Breast epithelium (tissue), 4 donors: ENCODE measurements around the gene PPARA. TPM values are rescaled to one million over a fixed set of nuclear protein-coding genes. Genes with fewer than 3 reads are reported as not detected.

Experiments
- DNase-seq, 2 donors: peaks; one replicate each; pipeline ENCODE4 v3.0.0-alpha.2; 2019; ENCODE audit warnings: low spot score in 2 of 2
- H3K27ac ChIP-seq, 2 donors: fragments of 200-600 bp; sonication (generic) in 1 of 2; one replicate each; pipeline ENCODE4 v1.5.1; 2016 to 2019; ENCODE audit warnings: mild to moderate bottlenecking in 1 of 2
- H3K27me3 ChIP-seq, 2 donors: fragments of 200-600 bp; sonication (generic) in 1 of 2; one replicate each; pipeline versions ENCODE4 v1.5.1 to v1.6.0; 2017 to 2019; ENCODE audit warnings: control low read depth in 1 of 2, mild to moderate bottlenecking in 1 of 2
- H3K36me3 ChIP-seq: fragments of 200-600 bp; one replicate; pipeline ENCODE4 v1.5.1; 2019
- H3K4me1 ChIP-seq, 2 donors: fragments of 200-600 bp; sonication (generic); one replicate each; pipeline ENCODE4 v1.5.1; 2016 to 2019; ENCODE audit warnings: control low read depth in 1 of 2
- H3K4me3 ChIP-seq, 3 donors: fragments of 200-600 bp; sonication (generic); 1 replicate in 2 of 3; 2 replicates in 1 of 3; pipeline ENCODE4 v1.5.1; 2016 to 2019; ENCODE audit warnings: mild to moderate bottlenecking in 3 of 3, moderate library complexity in 2 of 3
- H3K9me3 ChIP-seq, 2 donors: fragments of 200-600 bp; sonication (generic) in 1 of 2; one replicate each; pipeline ENCODE4 v1.5.1; 2016 to 2019; ENCODE audit warnings: control low read depth in 1 of 2
- CTCF ChIP-seq, 3 donors: fragments of 450-650 bp; IDR thresholded peaks; one replicate each; pipeline ENCODE4 v1.5.1; 2016 to 2017; ENCODE audit warnings: antibody characterized with exemption in 3 of 3, mild to moderate bottlenecking in 3 of 3, moderate library complexity in 3 of 3
- POLR2A ChIP-seq: fragments of 450-650 bp; IDR thresholded peaks from one replicate; pipeline ENCODE4 v1.6.1; 2016; ENCODE audit warnings: antibody characterized with exemption, mild to moderate bottlenecking, moderate library complexity
- POLR2AphosphoS5 ChIP-seq, 3 donors: sonication (generic); formaldehyde crosslinking; IDR thresholded peaks; one replicate each; pipeline ENCODE4 v1.6.1; 2017; ENCODE audit warnings: antibody characterized with exemption in 3 of 3
- intact Hi-C: fragments of 100-400 bp; cut with DNase I; formaldehyde crosslinking; loops from one replicate; pipeline ENCODE4 v1.15.1; 2023; ENCODE audit warnings: low total_unique reads
- total RNA-seq, 3 donors: library from RNA; depleted of rRNA; stranded (reverse); fragments of >200 nt; gene quantifications; one replicate each; pipeline ENCODE4 v1.1.0, GENCODE V29; 2016

The PPARA gene
- total RNA-seq, 3 donors from 2014 or later = 15.2 to 31.0 (median 22.3) TPM

GRCh38 chr22:46234969-46235368, 84.6 kb downstream of the PPARA start:
- intact Hi-C loops = no loop called here
- no peak for TF ChIP-seq POLR2AphosphoS5 (IDR thresholded peaks at IDR 0.05)
- no peak for TF ChIP-seq CTCF (IDR thresholded peaks at IDR 0.05)

GRCh38 chr22:46237453-46238124, 87.3 kb downstream of the PPARA start:
- H3K27ac ChIP-seq = no peak overlapping the region
- TF ChIP-seq CTCF (IDR thresholded peaks at IDR 0.05) (no peak), POLR2AphosphoS5 (IDR thresholded peaks at IDR 0.05) (no peak), POLR2A (no peak)

More at GRCh38 chr22:46234969-46235368, 84.6 kb downstream of the PPARA start:
- H3K9me3 ChIP-seq = no peaks in the 10 kb centered on the region
- no peak for DNase-seq
- no peak overlapping the region for H3K27ac ChIP-seq
- H3K4me1 ChIP-seq = no peaks in the 10 kb centered on the region
- H3K27me3 ChIP-seq = no peaks in the 10 kb centered on the region
- H3K36me3 ChIP-seq = no peaks in the 10 kb centered on the region
- H3K4me3 ChIP-seq = no peak overlapping the region

GRCh38 chr22:46238541-46238940, 88.2 kb downstream of the PPARA start:
- Histone ChIP-seq H3K36me3 (no peaks in the 10 kb centered on the region), H3K27me3 (no peaks in the 10 kb centered on the region), H3K4me1 (no peaks in the 10 kb centered on the region), H3K9me3 (no peaks in the 10 kb centered on the region), H3K4me3 (no peak overlapping the region), H3K27ac (no peak overlapping the region)
- TF ChIP-seq CTCF (IDR thresholded peaks at IDR 0.05) (no peak), POLR2A (no peak), POLR2AphosphoS5 (IDR thresholded peaks at IDR 0.05) (no peak)
- intact Hi-C loops = no loop called here
- DNase-seq = no peak

More at GRCh38 chr22:46237453-46238124, 87.3 kb downstream of the PPARA start:
- H3K36me3 ChIP-seq = no peaks in the 10 kb centered on the region
- DNase-seq = no peak
- H3K4me3 ChIP-seq = no peak overlapping the region
- intact Hi-C loops = no loop called here
- H3K9me3 ChIP-seq = no peaks in the 10 kb centered on the region
- H3K4me1 ChIP-seq = no peaks in the 10 kb centered on the region
- no peaks in the 10 kb centered on the region for H3K27me3 ChIP-seq

- Histone ChIP-seq H3K4me1 (no peaks in the 10 kb centered on the region), H3K27ac (no peak overlapping the region), H3K27me3 (no peaks in the 10 kb centered on the region), H3K4me3 (no peak overlapping the region), H3K9me3 (no peaks in the 10 kb centered on the region), H3K36me3 (no peaks in the 10 kb centered on the region)
- TF ChIP-seq CTCF (IDR thresholded peaks at IDR 0.05) (no peak), POLR2A (no peak), POLR2AphosphoS5 (IDR thresholded peaks at IDR 0.05) (no peak)
- no peak for DNase-seq
- intact Hi-C loops = no loop called here
Measured at GRCh38 chr22:46239261-46240048, 89.1 kb downstream of the PPARA start.

GRCh38 chr22:46240073-46240472, 89.7 kb downstream of the PPARA start:
- H3K9me3 ChIP-seq = no peaks in the 10 kb centered on the region
- H3K4me1 ChIP-seq = no peaks in the 10 kb centered on the region
- no peak overlapping the region for H3K4me3 ChIP-seq
- TF ChIP-seq CTCF (IDR thresholded peaks at IDR 0.05) = no peak
- TF ChIP-seq POLR2AphosphoS5 (IDR thresholded peaks at IDR 0.05) = no peak
- TF ChIP-seq POLR2A = no peak
- DNase-seq = no peak
- no peaks in the 10 kb centered on the region for H3K27me3 ChIP-seq
- intact Hi-C loops = no loop called here
- no peaks in the 10 kb centered on the region for H3K36me3 ChIP-seq
- H3K27ac ChIP-seq = no peak overlapping the region
